ENCODE measurements around the gene MYCBPAP. TPM values are rescaled to one million over a fixed set of nuclear protein-coding genes. Genes with fewer than 3 reads are reported as not detected.
A peak's percentile ranks its signal among the peaks of the same experiment; 100 is the strongest.

MYCBPAP gene
- total RNA-seq, 2 experiments from 2014 or later: 8.1 to 8.5 TPM

DNA sequence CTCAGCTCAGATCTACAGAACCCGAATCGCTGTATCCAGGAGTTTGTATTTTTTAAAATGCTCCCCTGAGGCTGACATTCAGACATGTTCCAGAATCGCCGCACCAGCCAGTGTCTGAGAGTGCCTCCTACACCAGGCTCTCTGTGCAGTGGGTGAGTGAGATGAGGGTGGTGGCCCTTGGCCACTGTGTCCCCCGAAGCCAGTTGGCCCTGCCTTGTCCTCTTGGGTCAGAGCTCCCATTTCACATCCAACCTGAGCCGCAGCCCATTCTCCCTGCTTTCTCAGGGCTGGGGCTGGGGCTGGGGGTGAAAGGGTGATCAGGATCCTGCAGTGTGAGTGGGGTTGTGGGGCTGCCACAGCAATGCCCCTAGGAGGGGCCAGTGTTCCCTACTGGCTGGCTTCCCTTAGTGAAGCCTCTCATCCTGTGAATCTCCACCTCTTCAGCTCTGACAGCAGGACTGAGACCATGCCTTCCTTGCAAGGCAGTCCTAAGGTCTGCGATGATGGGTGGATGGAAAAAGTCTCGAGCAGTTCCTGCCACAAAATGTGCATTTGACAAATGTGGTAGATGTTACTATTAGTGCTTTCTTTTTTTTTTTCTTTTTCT, 12.9 kb upstream of the MYCBPAP start:
- Mint-ChIP-seq H3K27ac (no peak overlapping the region), H3K4me3 (no peak overlapping the region), H3K36me3 (no peaks in the 10 kb centered on the region), H3K4me1 (ENCODE audit: low read depth) (no peaks in the 10 kb centered on the region), H3K9me3 (no peaks in the 10 kb centered on the region), H3K27me3 (peaks cover 2% of the 10 kb centered on the region)
- CTCF ChIA-PET: no interaction called here
- intact Hi-C loops (cut with micrococcal nuclease): no loop called here
- POLR2A ChIA-PET: no interaction called here
- no peak for DNase-seq

DNA sequence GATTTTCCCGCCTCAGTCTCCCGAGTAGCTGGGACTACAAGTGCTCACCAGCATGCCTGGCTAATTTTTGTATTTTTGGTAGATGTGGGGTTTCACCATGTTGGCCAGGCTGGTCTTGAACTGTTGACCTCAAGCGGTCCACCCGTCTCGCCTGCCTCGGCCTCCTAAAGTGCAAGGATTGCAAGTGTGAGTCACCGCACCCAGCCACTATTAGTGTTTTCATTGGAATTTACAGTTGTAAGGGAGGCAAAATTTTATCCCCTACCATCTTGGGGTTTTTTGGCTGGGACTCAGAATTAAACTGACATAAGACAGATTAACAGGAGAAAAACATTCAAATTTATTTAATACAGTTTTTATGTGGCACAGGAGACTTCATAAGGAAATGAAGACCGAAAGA, 12.3 kb upstream of the MYCBPAP start:
- CTCF ChIA-PET: no interaction called here

DNA sequence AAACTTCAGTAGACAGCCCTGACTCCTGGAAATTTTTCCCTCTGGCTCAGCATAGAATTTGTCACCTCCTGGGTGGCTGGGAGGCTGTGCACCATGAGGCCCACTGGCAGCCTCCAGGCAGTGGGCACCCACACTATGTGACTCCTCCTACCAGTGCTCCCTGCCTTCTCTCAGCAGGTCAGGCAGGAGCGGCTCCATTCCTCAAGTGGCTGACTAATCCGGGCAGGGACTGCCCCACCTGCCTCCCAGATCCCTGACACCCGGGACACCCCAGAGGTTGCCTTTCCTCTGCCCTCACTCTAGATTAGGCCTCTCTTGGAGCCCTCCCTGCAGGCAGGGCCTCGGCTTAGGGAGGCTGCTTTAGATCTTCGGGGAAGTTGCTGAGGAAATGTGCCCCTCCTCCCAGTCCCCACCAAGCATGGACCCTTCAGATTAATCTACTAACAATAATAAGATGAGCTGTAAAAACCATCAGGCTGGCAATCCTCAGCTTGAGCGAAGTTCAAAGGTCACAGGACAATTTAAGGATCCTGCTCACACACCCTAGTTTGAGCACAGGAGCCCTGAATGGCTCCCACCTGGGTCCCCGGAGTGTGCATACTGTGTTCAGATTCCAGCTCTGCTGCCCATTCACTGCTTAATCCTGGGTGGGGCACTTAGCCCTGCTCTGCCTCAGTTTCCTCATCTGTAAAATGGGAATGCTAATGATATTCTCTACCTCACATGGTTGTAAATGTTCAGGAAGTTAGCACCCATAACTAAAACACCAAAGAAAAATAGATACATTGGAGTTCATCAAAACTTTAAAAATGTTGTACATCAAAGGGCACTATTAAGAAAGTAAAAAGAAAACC, 10.0 kb upstream of the MYCBPAP start:
- intact Hi-C loops (cut with micrococcal nuclease): no loop called here
- Mint-ChIP-seq H3K9me3 (no peaks in the 10 kb centered on the region), H3K27me3 (peaks cover 2% of the 10 kb centered on the region), H3K27ac (no peak overlapping the region), H3K4me1 (ENCODE audit: low read depth) (no peaks in the 10 kb centered on the region), H3K36me3 (no peaks in the 10 kb centered on the region), H3K4me3 (no peak overlapping the region)
- POLR2A ChIA-PET: no interaction called here
- no peak for DNase-seq
- CTCF ChIA-PET: interaction anchor here (1.4 kb wide), 1 partner anchor 14 kb away, joined by 3 read pairs; no protein-coding TSS in a partner anchor

More for the DNA sequence above, 12.3 kb upstream of the MYCBPAP start:
- DNase-seq: no peak
- no peaks in the 10 kb centered on the region for H3K36me3 Mint-ChIP-seq
- no peaks in the 10 kb centered on the region for H3K4me1 Mint-ChIP-seq (ENCODE audit: low read depth)
- POLR2A ChIA-PET: no interaction called here
- H3K27me3 Mint-ChIP-seq: peaks cover 2% of the 10 kb centered on the region
- H3K9me3 Mint-ChIP-seq: no peaks in the 10 kb centered on the region
- H3K27ac Mint-ChIP-seq: no peak overlapping the region
- H3K4me3 Mint-ChIP-seq: no peak overlapping the region
- intact Hi-C loops (cut with micrococcal nuclease): no loop called here

DNA sequence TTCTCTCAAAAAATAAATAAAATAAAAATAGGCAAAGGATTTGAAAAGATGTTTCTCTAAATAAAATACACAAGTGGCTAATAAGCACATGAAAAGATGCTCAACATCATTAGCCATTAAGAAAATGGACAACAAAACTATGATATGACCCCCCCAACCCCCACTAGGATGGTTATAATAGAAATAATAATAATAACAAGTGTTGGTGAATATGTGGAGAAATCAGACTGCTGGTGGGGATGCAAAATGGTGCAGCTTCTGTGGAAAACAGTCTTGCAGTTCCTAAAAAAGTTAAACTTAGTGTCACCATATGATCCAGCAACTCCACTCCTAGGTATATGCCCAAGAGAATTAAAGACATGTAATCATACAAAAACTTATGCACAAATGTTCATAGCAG, 9.0 kb upstream of the MYCBPAP start:
- H3K4me1 Mint-ChIP-seq (ENCODE audit: low read depth): peaks cover 6% of the 10 kb centered on the region
- H3K27me3 Mint-ChIP-seq: peaks cover 2% of the 10 kb centered on the region
- no peak overlapping the region for H3K4me3 Mint-ChIP-seq
- no peaks in the 10 kb centered on the region for H3K9me3 Mint-ChIP-seq
- no peak overlapping the region for H3K27ac Mint-ChIP-seq
- ChIA-PET CTCF (no interaction called here), POLR2A (no interaction called here)
- H3K36me3 Mint-ChIP-seq: no peaks in the 10 kb centered on the region
- intact Hi-C loops (cut with micrococcal nuclease): no loop called here
- no peak for DNase-seq

DNA sequence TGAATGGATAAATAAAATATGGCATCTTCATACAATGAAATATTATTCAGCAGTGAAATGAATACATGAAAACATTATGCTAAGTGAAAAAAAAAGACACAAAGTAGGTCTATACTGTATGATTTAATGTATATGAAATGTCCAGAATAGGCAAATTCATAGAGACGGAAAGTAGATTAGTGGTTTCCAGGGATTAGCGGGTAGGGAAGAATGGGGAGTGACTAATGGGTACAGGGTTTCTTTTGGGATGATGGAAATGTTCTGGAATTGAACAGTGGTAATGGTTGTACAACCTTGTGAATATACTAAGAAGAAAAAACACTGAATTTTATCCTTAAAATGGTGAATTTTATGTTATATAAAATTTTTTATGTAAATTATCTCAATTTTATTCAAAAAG, 8.5 kb upstream of the MYCBPAP start:
- no peaks in the 10 kb centered on the region for H3K9me3 Mint-ChIP-seq

DNA sequence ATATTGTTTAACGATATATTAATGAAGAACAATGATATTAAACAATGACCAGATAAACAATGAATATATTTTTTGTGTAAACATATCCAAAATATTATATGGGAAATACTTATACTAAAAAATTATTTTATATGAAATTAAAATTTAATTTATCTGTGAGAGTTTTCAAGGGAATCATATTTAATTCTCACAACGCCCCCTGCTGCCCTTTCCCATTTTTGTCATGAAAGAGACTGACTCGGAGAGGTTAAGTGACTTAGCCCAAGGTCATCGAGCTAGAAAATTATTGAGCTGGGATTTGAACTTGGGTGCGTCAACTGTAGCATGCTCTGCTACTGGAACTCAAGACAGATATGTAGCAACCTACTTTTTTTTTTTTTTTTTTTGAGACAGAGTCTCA, 7.2 kb upstream of the MYCBPAP start:
- Mint-ChIP-seq H3K27ac (no peak overlapping the region), H3K4me1 (ENCODE audit: low read depth) (peaks cover 12% of the 10 kb centered on the region), H3K27me3 (peaks cover 2% of the 10 kb centered on the region), H3K4me3 (no peak overlapping the region), H3K36me3 (no peaks in the 10 kb centered on the region), H3K9me3 (no peaks in the 10 kb centered on the region)
- POLR2A ChIA-PET: no interaction called here
- intact Hi-C loops (cut with micrococcal nuclease): no loop called here
- CTCF ChIA-PET: interaction anchor here (0.7 to 4.6 kb wide), 14 partner anchors 8 to 301 kb away, joined by 3 to 30 read pairs (median 4); partner anchors contain the start of gene RSAD1
- DNase-seq: peak; percentile 49

More for the DNA sequence above, 8.5 kb upstream of the MYCBPAP start:
- peaks cover 10% of the 10 kb centered on the region for H3K4me1 Mint-ChIP-seq (ENCODE audit: low read depth)
- peaks cover 2% of the 10 kb centered on the region for H3K27me3 Mint-ChIP-seq
- ChIA-PET POLR2A (no interaction called here), CTCF (interaction anchor here (1.6 to 1.8 kb wide), 2 partner anchors 10 to 16 kb away, joined by 4 to 10 read pairs; no protein-coding TSS in a partner anchor)
- no peak overlapping the region for H3K27ac Mint-ChIP-seq
- no peak for DNase-seq
- H3K36me3 Mint-ChIP-seq: no peaks in the 10 kb centered on the region
- intact Hi-C loops (cut with micrococcal nuclease): no loop called here
- H3K4me3 Mint-ChIP-seq: no peak overlapping the region

DNA sequence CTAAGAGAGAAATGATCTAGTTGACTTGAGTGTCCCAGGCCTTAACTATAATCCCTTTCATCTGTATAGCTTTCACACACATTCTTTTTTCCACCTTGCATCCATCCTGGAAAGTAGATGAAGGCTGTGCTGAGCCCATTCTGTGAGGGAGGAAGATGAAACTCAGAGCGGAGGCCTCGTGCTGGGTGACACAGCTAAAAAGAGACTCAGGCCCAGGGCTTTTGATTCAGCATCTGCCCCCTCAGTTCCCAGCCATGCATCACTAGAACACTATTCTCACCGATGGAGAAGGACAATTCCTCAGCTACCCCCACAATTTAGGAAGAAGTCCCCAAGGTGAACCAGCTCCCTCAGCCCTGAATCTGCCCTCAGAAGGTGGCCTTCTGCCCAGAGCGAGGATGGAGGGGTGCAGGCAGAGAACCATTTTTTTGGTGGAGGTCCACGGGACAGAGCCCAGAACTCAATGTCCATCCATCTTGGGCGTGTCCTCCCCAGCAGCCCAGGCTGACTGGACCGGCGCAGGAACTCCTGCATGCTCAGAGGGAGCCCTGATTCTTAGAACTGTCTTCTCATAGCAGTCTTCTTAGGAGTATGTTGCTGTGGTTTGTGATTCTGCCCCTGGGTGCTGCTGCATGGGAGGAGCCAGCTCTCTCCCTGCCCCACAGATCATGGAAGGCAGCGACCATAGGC, 5.8 kb upstream of the MYCBPAP start:
- H3K4me1 Mint-ChIP-seq (ENCODE audit: low read depth): peaks cover 12% of the 10 kb centered on the region
- no peaks in the 10 kb centered on the region for H3K9me3 Mint-ChIP-seq
- no peak overlapping the region for H3K4me3 Mint-ChIP-seq
- no peak for DNase-seq
- no peaks in the 10 kb centered on the region for H3K27me3 Mint-ChIP-seq
- ChIA-PET CTCF (interaction anchor here (0.9 to 4.6 kb wide), 7 partner anchors 14 to 39 kb away, joined by 3 to 30 read pairs (median 3); partner anchors contain the start of genes EPN3 and RSAD1), POLR2A (interaction anchor here (0.9 kb wide), 1 partner anchor 9 kb away, joined by 3 read pairs; no protein-coding TSS in a partner anchor)
- intact Hi-C loops (cut with micrococcal nuclease): no loop called here
- no peaks in the 10 kb centered on the region for H3K36me3 Mint-ChIP-seq
- no peak overlapping the region for H3K27ac Mint-ChIP-seq

DNA sequence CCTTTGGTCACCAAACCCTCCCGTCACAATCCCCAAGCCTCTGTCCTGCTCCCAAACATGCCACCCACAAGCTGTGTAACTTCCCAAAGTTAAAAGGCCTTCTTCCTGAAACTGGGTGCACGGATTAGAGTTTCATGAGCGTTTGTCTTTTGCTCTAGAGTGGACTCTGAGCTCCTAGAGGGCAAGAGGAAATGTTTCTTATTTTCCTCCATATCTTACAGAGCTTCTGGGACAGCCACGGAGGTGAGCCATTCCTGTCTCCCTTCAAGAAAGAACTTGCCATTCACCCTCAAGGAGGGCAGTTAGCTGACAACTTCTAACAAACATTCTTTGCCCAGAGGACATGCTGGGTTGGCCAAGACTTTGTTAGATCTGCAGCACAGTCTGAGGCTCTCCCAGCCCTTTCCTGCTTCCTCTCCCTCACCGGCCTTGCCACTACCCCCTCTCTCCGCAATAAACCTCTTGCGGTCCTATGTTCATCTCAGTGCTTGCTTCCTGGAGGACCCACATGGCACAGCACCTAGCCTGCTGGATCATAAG, 2.6 kb upstream of the MYCBPAP start:
- H3K27ac Mint-ChIP-seq: no peak overlapping the region
- peaks cover 30% of the 10 kb centered on the region for H3K4me1 Mint-ChIP-seq (ENCODE audit: low read depth)
- intact Hi-C loops (cut with micrococcal nuclease): no loop called here
- H3K4me3 Mint-ChIP-seq: no peak overlapping the region
- no peaks in the 10 kb centered on the region for H3K27me3 Mint-ChIP-seq
- ChIA-PET CTCF (interaction anchor here (0.8 to 1.8 kb wide), 5 partner anchors 18 to 123 kb away, joined by 3 to 5 read pairs (median 4); partner anchors contain the start of genes LRRC59 and RSAD1), POLR2A (interaction anchor here (1.0 kb wide), 1 partner anchor 10 kb away, joined by 3 read pairs; no protein-coding TSS in a partner anchor)
- H3K36me3 Mint-ChIP-seq: no peaks in the 10 kb centered on the region
- H3K9me3 Mint-ChIP-seq: no peaks in the 10 kb centered on the region
- no peak for DNase-seq

DNA sequence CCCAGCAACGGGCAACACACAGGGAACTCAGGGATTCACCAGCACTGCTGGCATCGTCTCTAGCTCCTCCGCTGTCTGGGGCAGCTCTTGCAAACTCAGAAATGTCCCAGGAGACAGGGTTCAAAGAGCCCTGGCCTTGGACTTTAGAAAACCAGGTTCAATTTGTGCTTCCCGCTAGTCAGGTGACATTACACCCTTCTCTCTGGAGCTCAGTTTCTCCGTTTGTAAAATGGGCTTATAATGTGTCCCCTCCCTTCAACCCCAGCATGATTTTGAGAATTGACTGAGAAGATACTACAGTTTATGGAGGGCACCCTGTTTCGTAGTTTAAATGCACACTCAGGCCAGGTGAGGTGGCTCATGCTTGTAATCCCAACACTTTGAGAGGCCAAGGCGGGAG, 1.9 kb upstream of the MYCBPAP start:
- no peak for DNase-seq
- ChIA-PET POLR2A (interaction anchor here (1.0 kb wide), 1 partner anchor 9 kb away, joined by 3 read pairs; no protein-coding TSS in a partner anchor), CTCF (interaction anchor here (1.0 to 1.8 kb wide), 5 partner anchors 18 to 306 kb away, joined by 3 to 5 read pairs (median 4); partner anchors contain the start of genes LRRC59 and RSAD1)
- Mint-ChIP-seq H3K4me3 (no peak overlapping the region), H3K4me1 (ENCODE audit: low read depth) (peaks cover 36% of the 10 kb centered on the region), H3K9me3 (no peaks in the 10 kb centered on the region), H3K36me3 (no peaks in the 10 kb centered on the region), H3K27me3 (no peaks in the 10 kb centered on the region), H3K27ac (no peak overlapping the region)
- intact Hi-C loops (cut with micrococcal nuclease): no loop called here

DNA sequence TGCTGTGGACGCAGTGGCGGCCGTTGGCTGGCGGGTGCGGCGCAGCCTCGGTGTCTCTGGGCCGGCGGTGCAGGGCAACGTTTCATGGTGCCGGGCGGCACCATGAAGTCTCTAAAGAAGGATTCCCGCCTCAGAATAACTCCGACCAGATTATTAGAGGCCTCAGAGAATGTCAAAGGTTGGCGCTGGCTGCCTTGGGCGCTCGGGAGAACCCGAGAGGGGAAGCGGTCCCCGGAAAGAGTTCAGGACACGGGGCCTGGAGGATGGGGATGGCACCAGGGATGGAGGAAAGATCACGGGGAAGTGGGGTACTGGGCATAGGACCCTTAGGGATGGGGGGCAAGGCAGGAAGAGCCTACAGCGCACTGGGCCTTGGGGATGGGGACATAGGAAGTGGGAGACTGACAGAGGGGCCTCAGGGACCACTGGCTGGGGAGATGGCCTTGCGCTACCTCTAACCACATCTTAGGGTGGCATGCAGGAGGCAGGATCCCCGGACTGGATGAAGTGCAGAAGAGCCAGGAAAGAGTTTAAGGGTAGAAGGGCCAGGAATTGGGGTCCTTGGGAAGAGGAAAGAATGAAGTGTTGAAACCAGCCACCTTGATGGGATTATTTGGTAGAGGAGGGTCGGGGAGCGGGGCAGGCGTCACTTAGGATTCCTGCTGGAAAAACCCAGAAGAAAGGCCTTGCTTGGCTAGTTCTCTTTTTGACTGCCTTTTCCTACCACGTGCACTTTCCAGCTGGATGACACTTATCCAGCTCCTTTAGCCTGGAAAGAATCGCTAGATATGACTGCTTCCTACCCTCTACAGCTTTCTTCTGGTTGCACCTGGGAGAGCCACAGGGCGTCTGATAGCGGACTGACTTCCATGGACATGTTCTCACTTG, 578 bp downstream of the MYCBPAP start:
- no peaks in the 10 kb centered on the region for H3K36me3 Mint-ChIP-seq
- DNase-seq: no peak
- H3K4me3 Mint-ChIP-seq: peak overlapping the region; percentile 95
- peak overlapping the region; percentile 81 for H3K27ac Mint-ChIP-seq
- ChIA-PET POLR2A (interaction anchor here (1.9 kb wide), 1 partner anchor 163 kb away, joined by 4 read pairs; the partner anchor contains the start of gene XYLT2), CTCF (interaction anchor here (0.7 to 1.8 kb wide), 3 partner anchors 8 to 27 kb away, joined by 4 to 5 read pairs (median 5); no protein-coding TSS in a partner anchor)
- H3K9me3 Mint-ChIP-seq: no peaks in the 10 kb centered on the region
- H3K4me1 Mint-ChIP-seq (ENCODE audit: low read depth): peaks cover 45% of the 10 kb centered on the region
- H3K27me3 Mint-ChIP-seq: no peaks in the 10 kb centered on the region
- intact Hi-C loops (cut with micrococcal nuclease): no loop called here

DNA sequence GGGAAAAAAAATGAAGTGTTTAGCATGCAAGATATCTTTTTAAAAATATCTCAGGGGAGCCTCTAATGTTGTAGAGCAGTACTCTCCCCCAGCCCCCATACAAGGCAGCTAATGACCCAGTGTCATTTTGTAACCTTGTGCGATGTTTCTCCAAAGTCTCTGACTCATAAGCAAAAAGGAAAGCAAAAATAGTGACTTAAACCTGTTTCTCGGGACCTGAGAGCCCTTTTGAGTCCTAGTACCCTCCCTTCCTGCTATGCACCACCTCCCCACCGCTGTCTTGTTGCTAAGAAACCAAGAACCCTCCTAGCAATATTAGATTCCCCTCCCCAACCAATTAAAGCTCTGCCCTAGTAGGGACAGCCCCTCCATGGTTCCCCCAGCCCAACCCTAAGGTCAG, 2.8 kb downstream of the MYCBPAP start:
- Mint-ChIP-seq H3K9me3 (no peaks in the 10 kb centered on the region), H3K4me1 (ENCODE audit: low read depth) (peaks cover 37% of the 10 kb centered on the region), H3K4me3 (peak overlapping the region; percentile 25), H3K27me3 (no peaks in the 10 kb centered on the region), H3K36me3 (no peaks in the 10 kb centered on the region), H3K27ac (peak overlapping the region; percentile 75)
- intact Hi-C loops (cut with micrococcal nuclease): loop anchor here (1.0 to 2.0 kb wide), 4 partner anchors 23 to 32 kb away; partner anchors contain the start of gene RSAD1
- ChIA-PET CTCF (interaction anchor here (1.0 to 2.3 kb wide), 7 partner anchors 10 to 115 kb away, joined by 3 to 10 read pairs (median 6); partner anchors contain the start of gene EPN3), POLR2A (interaction anchor here (0.8 to 1.9 kb wide), 5 partner anchors 8 to 165 kb away, joined by 3 to 4 read pairs (median 3); partner anchors contain the start of gene XYLT2)
- DNase-seq: peak; percentile 80
